NCI-H2196 treated with DMSO at 0.1 percent for 48 hours (cell line): ENCODE results near the gene MRAP2.
"Not testable (repeated sequence)": the region's sequence is repeated elsewhere in the genome, so short reads cannot be mapped to it uniquely, and the experiment has no call there.

Source experiments
- DNase-seq: peaks from one replicate; lab custom pipeline; 2025; ENCODE audit not compliant: unreplicated experiment; lab: John Stamatoyannopoulos, UW

MRAP2 gene

GRCh38 chr6:84068873-84069272 lies 35.3 kb downstream of the MRAP2 start:
- not testable (repeated sequence) for DNase-seq

GRCh38 chr6:84072442-84072997 lies 38.9 kb downstream of the MRAP2 start:
- no peak for DNase-seq

GRCh38 chr6:84074988-84075781 lies 41.6 kb downstream of the MRAP2 start:
- DNase-seq, result no peak

GRCh38 chr6:84077645-84078044 lies 44.1 kb downstream of the MRAP2 start:
- DNase-seq, result no peak

GRCh38 chr6:84078335-84078734 lies 44.8 kb downstream of the MRAP2 start:
- DNase-seq, result no peak

- DNase-seq, result no peak
These were observed 47.6 kb downstream of the MRAP2 start for GRCh38 chr6:84081222-84081621.

- DNase-seq, result no peak
These were observed 49.2 kb downstream of the MRAP2 start for GRCh38 chr6:84082689-84083265.

GRCh38 chr6:84084705-84085104 lies 51.1 kb downstream of the MRAP2 start:
- not testable (repeated sequence) for DNase-seq

- no peak for DNase-seq
These were observed 52.5 kb downstream of the MRAP2 start for GRCh38 chr6:84086056-84086455.

- no peak for DNase-seq
These were observed 53.2 kb downstream of the MRAP2 start for GRCh38 chr6:84086545-84087429.

- no peak for DNase-seq
These were observed 55.5 kb downstream of the MRAP2 start for GRCh38 chr6:84089081-84089480.

GRCh38 chr6:84089552-84089951 lies 56.0 kb downstream of the MRAP2 start:
- no peak for DNase-seq

- DNase-seq, result no peak
These were observed 60.2 kb downstream of the MRAP2 start for GRCh38 chr6:84093441-84094435.

GRCh38 chr6:84095156-84095555 lies 61.6 kb downstream of the MRAP2 start:
- no peak for DNase-seq

- no peak for DNase-seq
These were observed 69.5 kb downstream of the MRAP2 start for GRCh38 chr6:84103029-84103428.

- not testable (repeated sequence) for DNase-seq
These were observed 71.8 kb downstream of the MRAP2 start for GRCh38 chr6:84105215-84105924.

GRCh38 chr6:84107495-84107894 lies 73.9 kb downstream of the MRAP2 start:
- DNase-seq, result no peak

- DNase-seq, result not testable (repeated sequence)
These were observed 77.8 kb downstream of the MRAP2 start for GRCh38 chr6:84111351-84111750.

GRCh38 chr6:84114933-84115594 lies 81.5 kb downstream of the MRAP2 start:
- not testable (repeated sequence) for DNase-seq
